Cortex of kidney (tissue), 1 donor: Measurements from ENCODE around the gene GPR39.
A peak's percentile ranks its signal among the peaks of the same experiment; 100 is the strongest.

ENCODE experiments used
- DNase-seq: peaks from one replicate; lab custom pipeline; 2025; lab: John Stamatoyannopoulos, UW

Gene GPR39

GRCh38 chr2:132414081-132414480, 2.5 kb upstream of the GPR39 start:
- DNase-seq, result no peak

GRCh38 chr2:132415256-132415914, 1.2 kb upstream of the GPR39 start:
- no peak for DNase-seq

DNA sequence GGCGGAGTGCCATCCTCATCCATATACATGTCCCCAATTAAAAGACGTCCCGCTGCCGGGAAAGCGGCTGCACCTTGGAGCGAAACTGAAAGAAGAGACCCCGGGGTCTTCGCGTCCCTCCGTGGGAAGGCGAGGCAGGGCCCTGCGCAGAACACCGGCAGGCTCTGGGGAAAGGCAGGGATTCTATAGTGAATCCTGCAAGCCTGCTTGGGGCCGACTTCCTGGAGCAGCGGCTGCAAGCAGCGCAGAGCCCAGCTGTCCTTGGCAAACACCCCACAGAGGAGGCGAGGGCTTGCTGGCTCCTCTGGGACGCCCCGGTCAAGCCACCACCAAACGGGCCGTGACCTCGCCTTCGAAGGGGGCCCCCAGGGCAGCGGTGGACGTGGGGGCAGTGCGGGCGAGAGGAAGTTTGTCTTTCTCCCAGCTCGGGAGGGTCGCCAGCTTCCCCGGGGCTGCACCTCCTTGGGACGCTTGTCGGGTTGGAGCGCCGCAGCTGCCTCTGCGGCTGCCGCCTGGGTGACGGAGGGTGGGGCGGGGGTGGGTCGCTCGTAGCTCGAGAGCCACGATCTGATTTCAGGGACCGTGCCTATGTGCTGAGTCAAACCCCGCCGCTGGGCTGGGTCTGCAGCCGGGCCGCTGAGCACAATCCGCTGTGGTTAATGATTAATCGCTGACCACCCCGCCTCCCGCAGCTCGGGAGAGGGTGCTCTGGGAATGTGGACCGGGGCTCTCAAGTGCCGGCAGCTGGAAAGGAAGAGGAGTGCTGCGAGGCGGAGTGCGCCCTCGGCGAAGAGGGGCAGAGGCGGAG, 486 bp upstream of the GPR39 start:
- peak; percentile 68 for DNase-seq

DNA sequence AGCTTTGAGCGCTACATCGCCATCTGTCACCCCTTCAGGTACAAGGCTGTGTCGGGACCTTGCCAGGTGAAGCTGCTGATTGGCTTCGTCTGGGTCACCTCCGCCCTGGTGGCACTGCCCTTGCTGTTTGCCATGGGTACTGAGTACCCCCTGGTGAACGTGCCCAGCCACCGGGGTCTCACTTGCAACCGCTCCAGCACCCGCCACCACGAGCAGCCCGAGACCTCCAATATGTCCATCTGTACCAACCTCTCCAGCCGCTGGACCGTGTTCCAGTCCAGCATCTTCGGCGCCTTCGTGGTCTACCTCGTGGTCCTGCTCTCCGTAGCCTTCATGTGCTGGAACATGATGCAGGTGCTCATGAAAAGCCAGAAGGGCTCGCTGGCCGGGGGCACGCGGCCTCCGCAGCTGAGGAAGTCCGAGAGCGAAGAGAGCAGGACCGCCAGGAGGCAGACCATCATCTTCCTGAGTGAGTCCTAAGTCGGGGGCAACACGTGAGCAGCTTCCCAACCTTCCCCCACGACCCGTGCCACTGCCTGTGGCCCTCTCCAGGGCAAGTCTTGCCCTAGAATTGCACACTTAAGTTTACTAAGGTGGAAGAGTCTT, 928 bp downstream of the GPR39 start:
- no peak for DNase-seq

DNA sequence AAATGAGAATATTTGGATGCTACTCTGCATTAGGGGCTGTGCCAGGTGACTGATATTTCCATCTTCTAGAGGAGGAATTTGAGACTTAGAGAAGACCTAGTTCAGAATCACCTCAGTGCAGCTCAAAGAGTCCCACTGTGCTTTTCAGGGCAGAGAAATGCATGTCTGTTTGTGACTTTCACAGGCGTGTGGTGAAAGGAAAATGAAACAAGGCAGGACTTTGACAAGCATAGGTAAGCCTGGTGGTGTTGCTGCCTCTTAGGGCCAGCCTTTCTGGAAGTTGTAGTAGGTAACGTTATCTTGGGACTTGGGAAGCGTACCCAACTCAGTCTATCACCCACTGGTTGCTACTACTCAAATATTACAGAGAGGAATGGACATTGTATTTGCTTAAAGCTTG, 2.6 kb downstream of the GPR39 start:
- DNase-seq, result no peak

DNA sequence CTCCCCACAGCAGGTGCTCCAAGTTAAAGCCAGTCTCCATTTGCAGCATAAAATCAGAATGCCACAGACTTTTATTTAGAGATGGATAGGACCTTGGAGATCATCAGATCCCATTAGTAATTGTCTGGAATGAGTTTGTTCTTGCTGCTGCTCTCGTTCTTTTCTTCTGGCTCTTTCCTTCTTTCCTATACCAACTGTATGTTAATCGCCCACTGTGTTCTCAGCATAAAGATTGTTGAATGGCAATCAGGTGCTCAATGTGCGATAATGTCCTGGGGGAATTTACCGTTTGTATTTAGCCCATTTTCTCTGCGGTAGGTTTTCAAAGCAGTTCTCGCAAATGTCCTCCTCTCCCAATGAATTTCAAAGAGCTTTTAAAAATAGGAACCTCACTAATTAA, 3.3 kb downstream of the GPR39 start:
- no peak for DNase-seq

GRCh38 chr2:132420816-132421805, 4.5 kb downstream of the GPR39 start:
- no peak for DNase-seq

- no peak for DNase-seq
Observed at GRCh38 chr2:132422736-132423135, 6.1 kb downstream of the GPR39 start.

DNA sequence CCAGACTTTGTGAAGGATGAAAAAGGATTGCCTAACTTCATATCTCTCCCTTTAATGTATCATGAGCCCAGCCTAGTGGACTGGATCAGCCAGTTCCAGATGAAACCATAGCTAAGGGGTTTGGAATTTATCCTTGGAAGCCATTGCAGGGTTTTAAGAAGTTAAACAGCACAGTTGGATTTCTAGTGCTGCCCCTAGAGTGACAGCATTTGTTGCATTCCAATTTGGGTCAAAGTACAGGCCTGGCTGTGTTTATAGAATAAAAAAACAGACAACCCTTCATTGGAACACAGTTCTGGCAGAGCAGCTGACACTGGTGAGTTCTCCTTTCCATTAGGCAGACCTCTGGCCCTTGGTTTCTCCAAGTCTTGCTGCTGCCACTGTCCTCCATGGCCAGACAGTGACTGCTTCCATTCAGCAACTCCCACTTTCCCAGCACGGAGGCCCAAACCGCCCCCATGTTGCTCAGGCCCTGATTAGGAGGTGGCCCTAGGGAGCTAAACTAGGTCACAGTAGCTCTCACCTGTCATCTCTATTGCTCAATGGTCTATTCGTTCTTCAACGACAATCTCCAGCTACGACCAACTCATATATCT, 8.0 kb downstream of the GPR39 start:
- DNase-seq, result no peak

DNA sequence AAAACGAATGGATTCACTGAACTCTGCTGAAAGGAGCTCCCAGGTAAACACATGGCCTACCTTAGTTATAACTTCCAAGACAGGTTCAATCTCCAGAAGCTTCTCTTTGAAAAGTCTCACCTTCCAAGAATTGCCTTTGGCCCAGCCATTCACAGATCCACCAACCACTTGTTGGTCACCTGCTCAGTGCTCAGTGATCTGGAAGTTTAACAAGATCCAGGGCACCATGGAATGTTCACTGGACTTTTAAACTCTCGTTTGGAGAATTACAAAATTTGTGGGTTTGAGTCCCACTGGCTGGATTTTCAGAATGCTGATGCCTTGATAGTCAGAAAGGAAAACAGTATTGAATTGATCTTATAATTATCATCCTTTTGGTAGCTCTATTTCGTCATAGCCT, 9.4 kb downstream of the GPR39 start:
- DNase-seq, result no peak

DNA sequence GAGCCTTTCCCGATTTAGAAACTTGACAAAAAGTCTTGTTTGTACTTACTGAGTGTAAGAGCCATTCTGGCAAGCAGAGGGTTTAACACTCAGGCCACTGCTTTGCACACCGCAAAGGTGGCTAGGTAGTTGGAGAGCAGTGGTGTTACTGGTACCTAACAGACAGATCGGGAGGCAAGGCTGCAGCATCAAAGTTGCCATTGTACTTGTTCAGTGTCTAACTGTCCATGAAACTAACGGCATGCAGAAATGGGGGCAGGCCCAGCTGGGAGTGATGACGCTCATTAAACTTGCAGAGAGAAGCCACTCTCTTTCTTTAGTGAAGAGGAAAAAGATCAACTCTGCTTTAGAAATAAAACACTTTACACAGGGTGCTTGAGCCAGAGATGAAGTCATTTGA, 10.1 kb downstream of the GPR39 start:
- no peak for DNase-seq

DNA sequence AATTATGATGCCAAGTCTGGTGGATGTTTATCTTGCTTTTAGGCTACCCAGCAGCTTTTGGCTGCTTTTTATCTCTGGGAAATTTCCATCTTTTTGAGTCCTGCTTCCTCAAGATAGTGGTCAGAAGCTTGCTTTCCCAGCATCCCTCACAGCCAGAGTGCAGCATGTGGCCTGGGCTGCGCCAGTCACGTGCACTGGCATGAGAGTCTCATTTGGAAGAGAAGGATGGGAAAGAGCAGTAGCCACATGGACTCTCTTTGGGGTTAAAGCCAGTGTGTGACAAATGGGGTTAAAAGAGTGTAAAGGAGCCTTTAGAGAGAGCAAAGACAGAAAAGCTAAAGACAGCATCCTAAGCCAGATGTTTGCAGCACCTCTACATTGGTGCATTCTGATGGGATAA, 12.7 kb downstream of the GPR39 start:
- no peak for DNase-seq

- no peak for DNase-seq
Observed at GRCh38 chr2:132429941-132430573, 13.5 kb downstream of the GPR39 start.

GRCh38 chr2:132430895-132431294, 14.3 kb downstream of the GPR39 start:
- no peak for DNase-seq

- DNase-seq, result no peak
Observed at GRCh38 chr2:132437852-132438669, 21.5 kb downstream of the GPR39 start.

DNA sequence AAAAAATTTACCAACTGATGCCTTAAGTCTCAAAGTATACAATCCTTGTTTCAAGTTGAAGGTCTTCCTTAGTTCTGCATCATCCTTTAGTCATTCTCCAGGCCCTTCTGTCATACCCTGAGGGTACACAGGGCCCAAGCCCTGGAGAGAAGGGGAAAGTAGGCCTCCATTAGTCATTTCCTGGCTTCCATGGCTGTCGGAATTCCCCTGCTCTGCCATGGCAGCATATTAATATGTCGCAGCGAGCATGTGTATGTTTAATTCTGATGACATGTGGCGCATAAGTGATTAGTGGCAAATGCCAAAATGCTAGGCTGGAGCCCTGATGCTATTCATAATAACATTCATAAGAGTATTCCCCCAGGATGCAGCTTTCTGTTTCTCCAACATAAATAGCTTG, 22.1 kb downstream of the GPR39 start:
- DNase-seq, result no peak

- no peak for DNase-seq
Observed at GRCh38 chr2:132439703-132440398, 23.2 kb downstream of the GPR39 start.

DNA sequence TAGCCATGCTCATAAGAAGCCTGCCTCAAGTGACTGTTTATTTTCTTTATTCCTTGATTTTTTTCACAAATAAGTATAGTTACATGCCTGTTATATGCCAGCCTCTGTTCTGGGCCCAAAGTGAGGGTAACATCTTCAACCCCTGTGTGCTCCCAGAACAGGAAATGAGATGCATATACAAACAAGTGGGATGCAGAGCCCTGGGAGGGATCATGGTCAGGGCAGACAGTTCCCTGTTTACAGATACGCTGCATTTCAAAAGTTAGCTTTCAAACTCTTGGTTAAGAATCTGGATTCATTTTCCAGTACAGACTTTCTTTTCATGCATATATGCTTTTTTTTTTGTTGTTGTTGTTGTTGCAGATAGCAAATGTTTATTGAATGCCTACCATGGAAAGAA, 24.4 kb downstream of the GPR39 start:
- DNase-seq, result no peak

DNA sequence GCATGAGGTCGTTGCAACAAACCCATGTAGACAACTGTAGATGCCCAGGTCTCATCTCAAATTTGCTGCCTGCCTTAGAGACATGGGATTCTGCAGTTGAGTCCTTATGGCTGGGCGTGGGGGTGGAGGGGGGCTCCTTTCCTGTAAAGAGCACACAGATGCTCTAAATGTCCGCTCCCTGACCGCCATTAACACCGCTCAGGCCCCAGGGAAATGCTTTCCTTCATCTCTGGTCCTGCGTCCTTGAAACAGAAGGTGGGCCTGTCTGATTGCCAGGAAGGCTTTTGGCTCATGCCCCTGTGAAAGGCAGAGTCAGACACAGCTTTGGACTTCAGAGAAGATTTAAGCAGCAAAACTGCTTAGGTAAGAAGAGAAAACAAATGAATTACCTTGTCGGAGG, 25.7 kb downstream of the GPR39 start:
- DNase-seq, result no peak

DNA sequence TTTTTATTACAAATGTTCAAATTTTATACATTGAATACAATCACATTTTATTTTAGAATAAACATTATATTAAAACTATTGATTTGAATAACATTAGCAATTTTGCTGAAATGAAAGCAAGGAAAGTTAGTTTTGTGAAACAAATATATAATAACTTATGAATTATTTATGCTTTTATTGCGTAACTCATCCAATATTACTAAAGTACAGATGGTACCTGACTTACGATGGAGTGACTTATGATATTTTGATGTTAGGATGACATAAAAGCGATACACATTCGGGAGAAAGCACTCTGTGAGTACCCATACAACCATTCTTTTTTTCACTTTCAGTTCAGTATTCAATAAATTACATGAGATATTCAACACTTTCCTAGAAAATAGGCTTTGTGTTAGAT, 26.5 kb downstream of the GPR39 start:
- DNase-seq, result no peak
